B cell (primary cell): ENCODE results near the gene U2AF1.
"Not testable (repeated sequence)": the region's sequence is repeated elsewhere in the genome, so short reads cannot be mapped to it uniquely, and the experiment has no call there.

ENCODE experiments used
- CTCF ChIP-seq: fragments of 200-600 bp; IDR thresholded peaks from one replicate; pipeline ENCODE4 v1.8.0; 2022; ENCODE audit warnings: antibody characterized with exemption, mild to moderate bottlenecking
- EZH2 ChIP-seq: IDR thresholded peaks from 2 replicates; pipeline ENCODE4 v1.6.1; 2012; ENCODE audit warnings: borderline replicate concordance, low read depth, mild to moderate bottlenecking, moderate library complexity, low read length; ENCODE audit not compliant: insufficient read depth, poor library complexity, severe bottlenecking

GRCh38 chr21:43149344-43149743 lies 42.0 kb upstream of the U2AF1 start:
- not testable (repeated sequence) for TF ChIP-seq CTCF, EZH2
